ENCODE results near the gene CRYBG2. TPM values are rescaled to one million over a fixed set of nuclear protein-coding genes. Genes with fewer than 3 reads are reported as not detected.

The CRYBG2 gene
- total and polyA plus RNA-seq, 2 of the 13 experiments (the other 11 are each of a cell fraction or from before 2014, with no cell fraction given), result 1.3 to 2.9 TPM

- TF ChIP-seq ZBTB40 (IDR thresholded peaks at IDR 0.05), result no peak
- no peak for TF ChIP-seq ZBTB40 (CRISPR knock-in tag; IDR thresholded peaks at IDR 0.05)
- no peak for TF ChIP-seq MAF1 (CRISPR knock-in tag; IDR thresholded peaks at IDR 0.05; ENCODE audit: borderline replicate concordance)
- no peak for TF ChIP-seq HNRNPH1 (optimal IDR thresholded peaks at IDR 0.05; ENCODE audit: low read depth, low read length)
- no peak for TF ChIP-seq PAXIP1 (CRISPR knock-in tag; conservative IDR thresholded peaks at IDR 0.05)
- TF ChIP-seq ZNF576 (CRISPR knock-in tag; IDR thresholded peaks at IDR 0.05), result no peak
- no peak for TF ChIP-seq LCORL (IDR thresholded peaks at IDR 0.05)
- TF ChIP-seq LCORL (CRISPR knock-in tag; IDR thresholded peaks at IDR 0.05), result no peak
- no peak for TF ChIP-seq ZNF619 (CRISPR knock-in tag; IDR thresholded peaks at IDR 0.05)
- TF ChIP-seq ZNF136 (CRISPR knock-in tag; IDR thresholded peaks at IDR 0.05; ENCODE audit: low read depth), result no peak
- TF ChIP-seq ZNF414 (CRISPR knock-in tag; IDR thresholded peaks at IDR 0.05), result no peak
- TF ChIP-seq KMT2B (CRISPR knock-in tag; IDR thresholded peaks at IDR 0.05), result no peak
- TF ChIP-seq ZNF691 (CRISPR knock-in tag; IDR thresholded peaks at IDR 0.05; ENCODE audit: borderline replicate concordance, low read depth), result no peak
- TF ChIP-seq NR1H2 (CRISPR knock-in tag; IDR thresholded peaks at IDR 0.05; ENCODE audit: borderline replicate concordance, low read depth), result no peak
- TF ChIP-seq ZBTB26 (CRISPR knock-in tag; IDR thresholded peaks at IDR 0.05; ENCODE audit: borderline replicate concordance), result no peak
These were observed 29.4 kb downstream of the CRYBG2 start (continued) for GRCh38 chr1:26324550-26324949.
